ENCODE measurements around the gene PRG3. TPM values are rescaled to one million over a fixed set of nuclear protein-coding genes. Genes with fewer than 3 reads are reported as not detected.
A peak's percentile ranks its signal among the peaks of the same experiment; 100 is the strongest.

The PRG3 gene
- total and polyA plus RNA-seq, 8 donors: not detected

GRCh38 chr11:57353036-57353435 is 27.9 kb downstream of the PRG3 start:
- intact Hi-C loops (cut with DNase I): no loop called here

DNA sequence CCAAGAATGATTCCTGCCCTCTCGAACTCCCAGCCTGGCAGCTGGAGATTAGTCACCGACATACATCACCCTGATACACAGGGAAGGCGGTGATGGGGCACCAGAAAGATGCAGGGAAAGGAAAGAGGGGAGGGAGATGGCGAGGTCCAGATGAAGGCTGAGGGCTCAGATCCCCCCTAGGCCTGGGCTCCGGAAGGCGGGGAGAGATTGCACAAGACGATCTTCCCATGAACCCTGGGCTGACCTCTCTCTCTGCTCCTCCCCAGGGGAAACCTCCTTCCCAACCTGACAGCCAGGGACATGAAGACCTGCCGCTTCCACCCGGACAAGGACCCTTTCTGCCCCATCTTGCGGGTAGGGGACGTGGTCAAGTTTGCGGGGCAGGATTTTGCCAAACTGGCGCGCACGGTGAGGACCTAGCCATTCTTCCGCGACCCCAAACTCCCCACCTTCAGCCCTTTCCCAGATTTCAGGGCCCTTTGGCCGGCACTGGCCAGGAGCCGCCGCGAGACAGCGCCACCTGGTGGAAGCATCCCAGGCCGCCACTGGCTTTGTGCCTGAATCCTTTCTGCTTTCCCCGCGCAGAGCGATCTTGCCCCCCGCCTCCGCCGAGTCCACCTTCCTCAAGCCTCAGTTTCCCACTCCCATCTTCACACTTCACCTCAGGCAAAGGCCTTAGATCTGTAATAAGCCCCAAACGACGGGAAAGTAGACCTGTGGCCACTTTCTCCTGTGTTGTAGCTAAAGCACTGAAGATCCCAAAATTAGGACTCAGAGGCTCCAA is 31.3 kb downstream of the PRG3 start:
- TF ChIP-seq, protein P1, sequence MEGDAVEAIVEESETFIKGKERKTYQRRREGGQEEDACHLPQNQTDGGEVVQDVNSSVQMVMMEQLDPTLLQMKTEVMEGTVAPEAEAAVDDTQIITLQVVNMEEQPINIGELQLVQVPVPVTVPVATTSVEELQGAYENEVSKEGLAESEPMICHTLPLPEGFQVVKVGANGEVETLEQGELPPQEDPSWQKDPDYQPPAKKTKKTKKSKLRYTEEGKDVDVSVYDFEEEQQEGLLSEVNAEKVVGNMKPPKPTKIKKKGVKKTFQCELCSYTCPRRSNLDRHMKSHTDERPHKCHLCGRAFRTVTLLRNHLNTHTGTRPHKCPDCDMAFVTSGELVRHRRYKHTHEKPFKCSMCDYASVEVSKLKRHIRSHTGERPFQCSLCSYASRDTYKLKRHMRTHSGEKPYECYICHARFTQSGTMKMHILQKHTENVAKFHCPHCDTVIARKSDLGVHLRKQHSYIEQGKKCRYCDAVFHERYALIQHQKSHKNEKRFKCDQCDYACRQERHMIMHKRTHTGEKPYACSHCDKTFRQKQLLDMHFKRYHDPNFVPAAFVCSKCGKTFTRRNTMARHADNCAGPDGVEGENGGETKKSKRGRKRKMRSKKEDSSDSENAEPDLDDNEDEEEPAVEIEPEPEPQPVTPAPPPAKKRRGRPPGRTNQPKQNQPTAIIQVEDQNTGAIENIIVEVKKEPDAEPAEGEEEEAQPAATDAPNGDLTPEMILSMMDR (IDR thresholded peaks at IDR 0.05): peak; percentile 88 to 93 (median 88)
- ATAC-seq (peak; percentile 57 to 75 (median 74)), DNase-seq (peak in 5 of 6 donors; percentile 39 to 93 (median 69)), FAIRE-seq (no peak)
- intact Hi-C loops (cut with DNase I): loop anchor here in 2 of 3 donors (5.0 to 10.0 kb wide), 5 partner anchors 55 to 295 kb away; partner anchors contain the start of gene YPEL4 (in 1 of the 2)
- no peaks in the 10 kb centered on the region for H3K9me3 ChIP-seq
- H3K4me1 ChIP-seq: peaks cover 0 to 5% (median 5%) of the 10 kb centered on the region in 3 donors
- H3K36me3 ChIP-seq: no peaks in the 10 kb centered on the region
- no peak overlapping the region for H3K4me3 ChIP-seq
- 20 to 26% methylated on average over 31 of the region's 31 CpGs for WGBS, 2 donors
- H3K27ac ChIP-seq: no peak overlapping the region
- H3K27me3 ChIP-seq: no peaks in the 10 kb centered on the region

More at GRCh38 chr11:57353036-57353435, 27.9 kb downstream of the PRG3 start:
- TF ChIP-seq, protein P1 (IDR thresholded peaks at IDR 0.05): no peak
- 62 to 74% methylated on average over 5 of the region's 5 CpGs for WGBS, 2 donors
- no peak for ATAC-seq
- Histone ChIP-seq H3K27me3 (no peaks in the 10 kb centered on the region), H3K27ac (no peak overlapping the region), H3K4me3 (no peak overlapping the region), H3K9me3 (no peaks in the 10 kb centered on the region), H3K4me1 (peaks cover 0 to 6% (median 0%) of the 10 kb centered on the region in 3 donors), H3K36me3 (no peaks in the 10 kb centered on the region)
- DNase-seq: no peak
- no peak for FAIRE-seq

DNA sequence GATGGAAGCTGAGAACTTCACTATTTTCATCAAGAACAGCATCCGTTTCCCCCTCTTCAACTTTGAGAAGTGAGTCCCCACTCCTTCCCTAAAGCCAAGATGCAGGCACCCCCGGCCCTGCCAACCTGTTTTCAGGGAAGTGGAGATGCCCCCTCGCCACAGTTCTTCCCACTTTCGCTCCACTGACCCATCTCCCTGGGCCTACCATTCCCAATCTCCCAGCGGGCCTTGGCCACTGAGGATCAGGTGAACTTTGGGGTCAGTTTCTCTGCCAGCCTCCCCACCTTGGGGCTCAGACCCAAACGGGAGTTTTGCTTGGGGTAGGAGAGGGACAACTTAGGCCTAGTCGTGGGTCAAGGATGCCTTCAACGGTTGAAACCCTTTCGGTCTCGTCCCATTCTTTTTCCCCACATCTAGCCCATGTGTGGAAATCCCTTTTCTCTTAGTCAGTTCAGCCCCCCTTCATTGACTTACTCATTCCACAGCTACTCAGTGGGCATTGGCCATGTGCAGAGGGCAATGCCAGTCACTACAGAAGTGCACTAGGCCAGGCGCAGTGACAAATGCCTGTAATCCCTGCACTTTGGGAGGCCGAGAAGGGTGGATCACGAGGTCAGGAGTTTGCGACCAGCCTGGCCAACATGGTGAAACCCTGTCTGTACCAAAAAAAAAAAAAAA is 32.2 kb downstream of the PRG3 start:
- Histone ChIP-seq H3K9me3 (no peaks in the 10 kb centered on the region), H3K36me3 (no peaks in the 10 kb centered on the region), H3K27me3 (no peaks in the 10 kb centered on the region), H3K4me1 (peaks cover 0 to 5% (median 5%) of the 10 kb centered on the region in 3 donors), H3K27ac (no peak overlapping the region), H3K4me3 (no peak overlapping the region)
- intact Hi-C loops (cut with DNase I): loop anchor here in 2 of 3 donors (5.0 to 10.0 kb wide), 5 partner anchors 56 to 296 kb away; partner anchors contain the start of gene YPEL4 (in 1 of the 2)
- ATAC-seq (no peak), DNase-seq (no peak), FAIRE-seq (no peak)
- TF ChIP-seq, protein P1 (IDR thresholded peaks at IDR 0.05): no peak
- WGBS, 2 donors: 81 to 89% methylated on average over 14 of the region's 14 CpGs

GRCh38 chr11:57348052-57348451 is 32.9 kb downstream of the PRG3 start:
- FAIRE-seq: no peak
- WGBS, 2 donors: 73 to 80% methylated on average over 7 of the region's 7 CpGs
- intact Hi-C loops (cut with DNase I): loop anchor here in 2 of 3 donors (5.0 to 10.0 kb wide), 5 partner anchors 57 to 297 kb away; partner anchors contain the start of gene YPEL4 (in 1 of the 2)
- Histone ChIP-seq H3K4me1 (peaks cover 0 to 5% (median 5%) of the 10 kb centered on the region in 3 donors), H3K4me3 (no peak overlapping the region), H3K27me3 (no peaks in the 10 kb centered on the region), H3K9me3 (no peaks in the 10 kb centered on the region), H3K36me3 (no peaks in the 10 kb centered on the region), H3K27ac (no peak overlapping the region)
- no peak for DNase-seq
- TF ChIP-seq, protein P1 (IDR thresholded peaks at IDR 0.05): no peak
- ATAC-seq: no peak

All from pancreas (tissue), 10 donors.